HepG2 (cell line): ENCODE data around the gene CTNNA1. TPM values are rescaled to one million over a fixed set of nuclear protein-coding genes. Genes with fewer than 3 reads are reported as not detected.

Source experiments
- ATAC-seq: fragments of 200-7000 bp; cut with Tn5 transposase; 3 replicates; pipeline ENCODE4 v1.9.1; 2020; ENCODE audit warnings: mild to moderate bottlenecking, moderate library complexity
- BruUV-seq: library from RNA; stranded (reverse); fragments of 400-500 nt; replicated peaks from 2 replicates; lab custom pipeline; 2021; lab: Mats Ljungman, UMichigan
- CTCF ChIA-PET: fragments of 300-600 bp; formaldehyde crosslinking; extraction: SDS; loops from one replicate; lab custom pipeline; 2021; ENCODE audit warnings: low total read pairs, inconsistent platforms, low intra/inter-chr PET ratio; lab: Yijun Ruan, JAX
- POLR2A ChIA-PET: fragments of 350-600 bp; sonication (Branson Sonifier 250); formaldehyde crosslinking; loops from one replicate; lab custom pipeline; 2020; ENCODE audit warnings: antibody characterized with exemption, inconsistent platforms; lab: Yijun Ruan, JAX
- DNase-seq: peaks from one replicate; pipeline ENCODE4 v3.0.0-alpha.2; 2015; ENCODE audit warnings: low spot score
- FAIRE-seq: peaks from 3 replicates; lab custom pipeline; 2011; peaks lifted over from hg19 to GRCh38; lab: Jason Lieb, UNC
- H2AFZ ChIP-seq: one replicate; pipeline ENCODE4 v1.6.1; 2011; ENCODE audit warnings: low read length, inconsistent platforms
- H3K27ac ChIP-seq: fragments of 300-600 bp; 3 replicates; pipeline ENCODE4 v1.8.0; 2011; ENCODE audit warnings: mixed run types, mild to moderate bottlenecking, mixed read lengths, low read length, inconsistent platforms; ENCODE audit not compliant: insufficient read depth; ENCODE audit errors: extremely low read length
- H3K27me3 ChIP-seq, 2 experiments: fragments of 200-600 bp in 1 of 2; 2 replicates in 1 of 2; 3 replicates in 1 of 2; pipeline versions ENCODE4 v1.6.0 to v1.8.0; 2011; ENCODE audit warnings: low read length in 2 of 2, mild to moderate bottlenecking in 2 of 2, moderate library complexity in 2 of 2, inconsistent platforms in 1 of 2; ENCODE audit not compliant: insufficient read depth in 2 of 2, control insufficient read depth in 1 of 2
- H3K36me3 ChIP-seq, 2 experiments: fragments of 200-600 bp in 1 of 2; replicated peaks in 1 of 2; 2 replicates in 1 of 2; 3 replicates in 1 of 2; pipeline versions ENCODE4 v1.5.1 to v1.8.0; 2011; ENCODE audit warnings: low read length in 2 of 2, inconsistent platforms in 1 of 2; ENCODE audit not compliant: insufficient read depth in 2 of 2, control insufficient read depth in 1 of 2
- H3K4me1 ChIP-seq: 2 replicates; pipeline ENCODE4 v1.5.1; 2012; ENCODE audit warnings: low read length, inconsistent platforms; ENCODE audit not compliant: insufficient read depth
- H3K4me2 ChIP-seq: 2 replicates; pipeline ENCODE4 v1.6.0; 2011; ENCODE audit warnings: low read depth, low read length, inconsistent platforms
- H3K4me3 ChIP-seq, 3 experiments: fragments of 200-600 bp in 1 of 3; sonication (generic), shearing (Covaris generic) in 1 of 3; replicated peaks in 1 of 3; 2 replicates each; pipeline ENCODE4 v1.5.1; 2011 to 2016; ENCODE audit warnings: low read length in 3 of 3, inconsistent platforms in 2 of 3, low read depth in 2 of 3, mild to moderate bottlenecking in 2 of 3, control low read depth in 1 of 3, mixed read lengths in 1 of 3; ENCODE audit not compliant: insufficient read depth in 1 of 3
- H3K79me2 ChIP-seq: one replicate; pipeline ENCODE4 v1.6.1; 2011; ENCODE audit warnings: low read length, inconsistent platforms; ENCODE audit not compliant: insufficient read depth
- H3K9ac ChIP-seq: 2 replicates; pipeline ENCODE4 v1.6.0; 2011; ENCODE audit warnings: mild to moderate bottlenecking, low read depth, low read length, inconsistent platforms; ENCODE audit not compliant: insufficient read depth
- H3K9me3 ChIP-seq: 2 replicates; pipeline ENCODE4 v1.5.1; 2012; ENCODE audit warnings: mild to moderate bottlenecking, low read length
- H4K20me1 ChIP-seq: 2 replicates; pipeline ENCODE4 v1.6.0; 2011; ENCODE audit warnings: inconsistent platforms, mild to moderate bottlenecking, low read length, moderate library complexity; ENCODE audit not compliant: insufficient read depth
- ATM ChIP-seq: fragments of 450-650 bp; IDR thresholded peaks from 2 replicates; pipeline ENCODE4 v1.7.1; 2017; ENCODE audit warnings: mild to moderate bottlenecking, borderline replicate concordance
- NR2F6 ChIP-seq, 2 experiments: IDR thresholded peaks; 2 replicates each; pipeline ENCODE4 v1.6.1; 2016; ENCODE audit warnings: antibody characterized with exemption in 1 of 2, mild to moderate bottlenecking in 1 of 2
- RAD51 ChIP-seq: fragments of 450-650 bp; IDR thresholded peaks from 2 replicates; pipeline ENCODE4 v1.6.1; 2016; ENCODE audit warnings: borderline replicate concordance
- ZBTB1 ChIP-seq: sonication (generic); formaldehyde crosslinking; IDR thresholded peaks from 2 replicates; pipeline ENCODE4 v1.4.0; 2020; ENCODE audit warnings: missing genetic modification reagents, borderline replicate concordance
- ZNF546 ChIP-seq: sonication (generic); formaldehyde crosslinking; conservative IDR thresholded peaks from 2 replicates; pipeline ENCODE4 v1.8.1; 2023; ENCODE audit warnings: mild to moderate bottlenecking, missing genetic modification reagents
- ZNF607 ChIP-seq: sonication (generic); formaldehyde crosslinking; IDR thresholded peaks from 2 replicates; pipeline ENCODE4 v1.5.1; 2020; ENCODE audit warnings: missing genetic modification reagents, mild to moderate bottlenecking, borderline replicate concordance
- WGBS: methylation state at CpG from one replicate; pipeline ENCODE4 v1.1.6; 2017; ENCODE audit warnings: low lambda C conversion rate; 5-methylcytosine and 5-hydroxymethylcytosine counted together
- in situ Hi-C: cut with HindIII; loops from 2 replicates; pipeline ENCODE4 v1.10.0; 2017; ENCODE audit warnings: low pct_unique_long_range_greater_than_20kb; ENCODE audit not compliant: extremely low pct_ligation_motif_present
- intact Hi-C: fragments of 100-400 bp; cut with micrococcal nuclease; formaldehyde crosslinking; loops from one replicate; pipeline ENCODE4 v1.10.0; 2022; ENCODE audit not compliant: unreplicated experiment
- polyA plus RNA-seq, 8 experiments: library from polyadenylated mRNA; depleted of rRNA in 3 of 8; stranded (reverse) in 7 of 8; unstranded in 1 of 8; fragments of >200 nt; fragmentation: Illumina TruSeq in 4 of 8; extraction: Trizol in 4 of 8; gene quantifications; 2 replicates each; pipeline versions ENCODE4 v1.2.1 to v1.2.3, GENCODE V29; 2011 to 2016; ENCODE audit warnings: low read depth in 4 of 8, missing spikeins in 1 of 8, mixed read lengths in 1 of 8; ENCODE audit not compliant: insufficient read depth in 1 of 8
- total RNA-seq, 5 experiments: library from RNA; depleted of rRNA; stranded (reverse); fragments of >200 nt; fragmentation: Illumina TruSeq; extraction: Trizol; gene quantifications; 2 replicates each; pipeline ENCODE4 v1.2.3, GENCODE V29; 2016; ENCODE audit warnings: low read depth in 1 of 5
- TF ChIP-seq, protein P1 (sequence below): sonication (generic); formaldehyde crosslinking; IDR thresholded peaks from 2 replicates; pipeline ENCODE4 v1.5.0; 2020; ENCODE audit warnings: mild to moderate bottlenecking, missing genetic modification reagents, borderline replicate concordance

CTNNA1 gene
- total and polyA plus RNA-seq, 2 of the 13 experiments (the other 11 are each of a cell fraction or from before 2014, with no cell fraction given): 66.8 to 162 TPM

DNA sequence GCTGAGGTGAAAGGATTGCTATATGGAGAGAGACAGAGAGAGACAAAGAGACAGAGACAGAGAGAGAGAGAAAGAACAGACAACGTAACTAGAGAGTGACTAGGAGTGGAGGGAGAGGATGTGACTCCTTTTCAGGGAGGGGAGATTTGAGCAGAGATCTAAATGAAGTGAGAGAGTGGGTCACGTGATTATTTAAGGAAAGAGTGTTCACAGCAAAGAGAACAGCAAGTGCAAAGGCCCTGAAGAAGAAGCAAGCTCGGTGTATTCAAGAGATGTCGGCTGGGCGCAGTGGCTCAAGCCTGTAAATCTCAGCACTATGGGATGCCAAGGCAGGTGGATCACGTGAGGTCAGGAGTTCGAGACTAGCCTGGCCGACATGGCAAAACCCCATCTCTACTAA is 40.9 kb upstream of the CTNNA1 start:
- no TSS peak for BruUV-seq
- intact Hi-C loops (no loop called here), in situ Hi-C loops (no loop called here)
- no peaks in the 10 kb centered on the region for H3K9me3 ChIP-seq
- no peaks in the 10 kb centered on the region for H3K79me2 ChIP-seq
- WGBS: 88% methylated on average over 8 of the region's 8 CpGs
- H2AFZ ChIP-seq: no peak overlapping the region
- no peaks in the 10 kb centered on the region for H3K27me3 ChIP-seq
- no peaks in the 10 kb centered on the region for H4K20me1 ChIP-seq
- no peak overlapping the region for H3K4me2 ChIP-seq
- no peaks in the 10 kb centered on the region for H3K36me3 ChIP-seq
- DNase-seq: no peak
- POLR2A ChIA-PET: interaction anchor here (0.9 kb wide), 1 partner anchor 13 kb away, joined by 3 read pairs; no protein-coding TSS in a partner anchor
- no peak for FAIRE-seq
- TF ChIP-seq, protein P1, sequence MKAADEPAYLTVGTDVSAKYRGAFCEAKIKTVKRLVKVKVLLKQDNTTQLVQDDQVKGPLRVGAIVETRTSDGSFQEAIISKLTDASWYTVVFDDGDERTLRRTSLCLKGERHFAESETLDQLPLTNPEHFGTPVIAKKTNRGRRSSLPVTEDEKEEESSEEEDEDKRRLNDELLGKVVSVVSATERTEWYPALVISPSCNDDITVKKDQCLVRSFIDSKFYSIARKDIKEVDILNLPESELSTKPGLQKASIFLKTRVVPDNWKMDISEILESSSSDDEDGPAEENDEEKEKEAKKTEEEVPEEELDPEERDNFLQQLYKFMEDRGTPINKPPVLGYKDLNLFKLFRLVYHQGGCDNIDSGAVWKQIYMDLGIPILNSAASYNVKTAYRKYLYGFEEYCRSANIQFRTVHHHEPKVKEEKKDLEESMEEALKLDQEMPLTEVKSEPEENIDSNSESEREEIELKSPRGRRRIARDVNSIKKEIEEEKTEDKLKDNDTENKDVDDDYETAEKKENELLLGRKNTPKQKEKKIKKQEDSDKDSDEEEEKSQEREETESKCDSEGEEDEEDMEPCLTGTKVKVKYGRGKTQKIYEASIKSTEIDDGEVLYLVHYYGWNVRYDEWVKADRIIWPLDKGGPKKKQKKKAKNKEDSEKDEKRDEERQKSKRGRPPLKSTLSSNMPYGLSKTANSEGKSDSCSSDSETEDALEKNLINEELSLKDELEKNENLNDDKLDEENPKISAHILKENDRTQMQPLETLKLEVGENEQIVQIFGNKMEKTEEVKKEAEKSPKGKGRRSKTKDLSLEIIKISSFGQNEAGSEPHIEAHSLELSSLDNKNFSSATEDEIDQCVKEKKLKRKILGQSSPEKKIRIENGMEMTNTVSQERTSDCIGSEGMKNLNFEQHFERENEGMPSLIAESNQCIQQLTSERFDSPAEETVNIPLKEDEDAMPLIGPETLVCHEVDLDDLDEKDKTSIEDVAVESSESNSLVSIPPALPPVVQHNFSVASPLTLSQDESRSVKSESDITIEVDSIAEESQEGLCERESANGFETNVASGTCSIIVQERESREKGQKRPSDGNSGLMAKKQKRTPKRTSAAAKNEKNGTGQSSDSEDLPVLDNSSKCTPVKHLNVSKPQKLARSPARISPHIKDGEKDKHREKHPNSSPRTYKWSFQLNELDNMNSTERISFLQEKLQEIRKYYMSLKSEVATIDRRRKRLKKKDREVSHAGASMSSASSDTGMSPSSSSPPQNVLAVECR (CRISPR knock-in tag): no peak
- peak; percentile 60; the same call in 1 of the 2 replicates for TF ChIP-seq RAD51
- H3K27ac ChIP-seq: no peak overlapping the region
- ATAC-seq: no peak
- H3K4me3 ChIP-seq: no peak overlapping the region
- CTCF ChIA-PET: no interaction called here
- peaks cover 48% of the 10 kb centered on the region for H3K4me1 ChIP-seq
- H3K9ac ChIP-seq: no peak overlapping the region

DNA sequence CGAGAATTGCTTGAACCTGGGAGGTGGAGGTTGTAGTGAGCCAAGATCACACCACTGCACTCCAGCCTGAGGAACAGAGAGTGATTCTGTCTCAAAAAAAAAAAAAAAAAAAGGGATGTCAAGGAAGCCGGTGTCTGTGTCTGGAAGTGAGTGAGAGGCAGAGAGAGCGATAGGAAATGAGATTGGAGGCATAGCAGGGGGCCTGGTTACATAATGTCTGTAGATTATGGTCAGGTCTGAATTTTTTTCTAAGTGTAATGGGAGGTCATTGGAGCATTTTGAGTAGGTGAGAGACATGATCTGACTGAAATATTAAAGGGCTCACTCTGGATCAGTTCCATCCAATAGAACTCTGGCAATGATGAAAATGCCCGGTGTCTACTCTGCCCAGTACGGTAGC is 40.4 kb upstream of the CTNNA1 start:
- Histone ChIP-seq H2AFZ (no peak overlapping the region), H3K27ac (no peak overlapping the region), H3K79me2 (no peaks in the 10 kb centered on the region), H3K4me3 (no peak overlapping the region), H3K9me3 (no peaks in the 10 kb centered on the region), H3K36me3 (no peaks in the 10 kb centered on the region), H3K9ac (no peak overlapping the region), H3K27me3 (no peaks in the 10 kb centered on the region), H3K4me1 (peaks cover 44% of the 10 kb centered on the region), H3K4me2 (no peak overlapping the region), H4K20me1 (no peaks in the 10 kb centered on the region)
- no peak for FAIRE-seq
- POLR2A ChIA-PET: no interaction called here
- WGBS: 66% methylated on average over 4 of the region's 5 CpGs
- no peak for DNase-seq
- BruUV-seq: no TSS peak
- TF ChIP-seq ZNF607 (CRISPR knock-in tag) (no peak), ZBTB1 (no peak), ZNF546 (CRISPR knock-in tag) (no peak), ATM (no peak), NR2F6 (IDR thresholded peaks at IDR 0.05) (no peak), NR2F6 (CRISPR knock-in tag; IDR thresholded peaks at IDR 0.05) (no peak)
- intact Hi-C loops: no loop called here
- in situ Hi-C loops: no loop called here
- CTCF ChIA-PET: no interaction called here
- no peak for ATAC-seq
